CD14-positive monocyte (primary cell): ENCODE results near the gene PLXNC1. TPM values are rescaled to one million over a fixed set of nuclear protein-coding genes. Genes with fewer than 3 reads are reported as not detected.

Experiments used
- DNase-seq, 3 donors: peaks; one replicate each; pipeline ENCODE4 v3.0.0-alpha.2; 2011 to 2022
- H2AFZ ChIP-seq: 2 replicates; pipeline ENCODE4 v1.6.0; 2012; ENCODE audit warnings: mild to moderate bottlenecking, low read depth, low read length, inconsistent platforms; ENCODE audit not compliant: insufficient read depth, poor library complexity, severe bottlenecking
- H3K27ac ChIP-seq, 2 donors: 1 replicate in 1 of 2; 2 replicates in 1 of 2; pipeline ENCODE4 v1.5.1; 2012 to 2013; ENCODE audit warnings: low read length in 2 of 2, control low read depth in 1 of 2, inconsistent platforms in 1 of 2, low read depth in 1 of 2, mild to moderate bottlenecking in 1 of 2
- H3K27me3 ChIP-seq, 2 donors: one replicate each; pipeline versions ENCODE4 v1.6.0 to v1.6.1; 2011 to 2013; ENCODE audit warnings: low read length in 2 of 2; ENCODE audit not compliant: control insufficient read depth in 2 of 2, insufficient read depth in 2 of 2
- H3K36me3 ChIP-seq, 2 donors: replicated peaks in 1 of 2; 1 replicate in 1 of 2; 2 replicates in 1 of 2; pipeline versions ENCODE4 v1.5.1 to v1.6.1; 2012 to 2013; ENCODE audit warnings: low read length in 2 of 2, control low read depth in 1 of 2, inconsistent platforms in 1 of 2, mild to moderate bottlenecking in 1 of 2; ENCODE audit not compliant: insufficient read depth in 2 of 2, control insufficient read depth in 1 of 2
- H3K4me1 ChIP-seq, 2 donors: 1 replicate in 1 of 2; 2 replicates in 1 of 2; pipeline versions ENCODE4 v1.5.1 to v1.6.1; 2012 to 2013; ENCODE audit warnings: low read length in 2 of 2, control low read depth in 1 of 2, inconsistent platforms in 1 of 2, mild to moderate bottlenecking in 1 of 2, moderate library complexity in 1 of 2; ENCODE audit not compliant: insufficient read depth in 2 of 2, control insufficient read depth in 1 of 2
- H3K4me2 ChIP-seq: replicated peaks from 2 replicates; pipeline ENCODE3; 2012; ENCODE audit warnings: low read length, moderate library complexity, mild to moderate bottlenecking; ENCODE audit not compliant: poor library complexity, severe bottlenecking; ENCODE audit errors: extremely low read depth
- H3K4me3 ChIP-seq, 3 experiments: fragments of 200-600 bp in 1 of 3; sonication (generic) in 1 of 3; replicated peaks in 1 of 3; 1 replicate in 2 of 3; 2 replicates in 1 of 3; pipeline ENCODE4 v1.5.1; 2011 to 2013; ENCODE audit warnings: low read length in 3 of 3, mild to moderate bottlenecking in 3 of 3, control low read depth in 2 of 3, low read depth in 2 of 3, inconsistent platforms in 1 of 3, moderate library complexity in 1 of 3
- H3K79me2 ChIP-seq: 2 replicates; pipeline ENCODE4 v1.6.0; 2012; ENCODE audit warnings: mild to moderate bottlenecking, control low read depth, inconsistent platforms, low read length, moderate library complexity; ENCODE audit not compliant: insufficient read depth
- H3K9ac ChIP-seq: 2 replicates; pipeline ENCODE4 v1.6.0; 2017; ENCODE audit warnings: low read length, mild to moderate bottlenecking; ENCODE audit not compliant: insufficient read depth, poor library complexity, severe bottlenecking
- H3K9me3 ChIP-seq, 2 donors: replicated peaks in 1 of 2; 1 replicate in 1 of 2; 2 replicates in 1 of 2; pipeline versions ENCODE4 v1.5.1 to v1.6.1; 2012 to 2013; ENCODE audit warnings: low read length in 2 of 2, control low read depth in 1 of 2; ENCODE audit not compliant: control insufficient read depth in 1 of 2, insufficient read depth in 1 of 2
- H4K20me1 ChIP-seq: 2 replicates; pipeline ENCODE4 v1.6.0; 2012; ENCODE audit warnings: mild to moderate bottlenecking, low read length, control low read depth, moderate library complexity; ENCODE audit not compliant: insufficient read depth
- H3K27ac Mint-ChIP-seq, 7 donors: one replicate each; pipeline ENCODE4 v1.8.0; 2020; ENCODE audit warnings: mild to moderate bottlenecking in 7 of 7, mixed read lengths in 7 of 7, moderate library complexity in 6 of 7, inconsistent platforms in 2 of 7
- H3K27me3 Mint-ChIP-seq, 3 donors: one replicate each; pipeline ENCODE4 v1.8.0; 2021 to 2022; ENCODE audit warnings: low read depth in 3 of 3, mild to moderate bottlenecking in 3 of 3, mixed read lengths in 3 of 3, moderate library complexity in 3 of 3, inconsistent platforms in 1 of 3
- H3K36me3 Mint-ChIP-seq, 2 donors: one replicate each; pipeline ENCODE4 v1.8.0; 2020; ENCODE audit warnings: mixed read lengths in 2 of 2, inconsistent platforms in 1 of 2, mild to moderate bottlenecking in 1 of 2
- H3K4me1 Mint-ChIP-seq: one replicate; pipeline ENCODE4 v1.8.0; 2020; ENCODE audit warnings: mild to moderate bottlenecking, mixed read lengths
- H3K4me3 Mint-ChIP-seq, 2 donors: one replicate each; pipeline ENCODE4 v1.8.0; 2020; ENCODE audit warnings: mild to moderate bottlenecking in 2 of 2, mixed read lengths in 2 of 2, moderate library complexity in 1 of 2
- H3K9me3 Mint-ChIP-seq, 7 donors: one replicate each; pipeline ENCODE4 v1.8.0; 2020 to 2022; ENCODE audit warnings: mixed read lengths in 7 of 7, mild to moderate bottlenecking in 6 of 7, moderate library complexity in 6 of 7, inconsistent platforms in 2 of 7
- CTCF ChIP-seq: fragments of 200-600 bp; IDR thresholded peaks from one replicate; pipeline ENCODE4 v1.8.0; 2022; ENCODE audit warnings: antibody characterized with exemption, mild to moderate bottlenecking
- WGBS: methylation state at CpG from one replicate; pipeline ENCODE4 v1.1.5; 2013; ENCODE audit warnings: missing lambda C conversion rate; ENCODE audit not compliant: insufficient coverage; 5-methylcytosine and 5-hydroxymethylcytosine counted together
- intact Hi-C, 2 donors: fragments of 100-400 bp; cut with micrococcal nuclease; formaldehyde crosslinking; loops; one replicate each; pipeline versions ENCODE4 v1.15.0 to v1.15.1; 2023
- polyA plus RNA-seq, 3 donors: library from polyadenylated mRNA; depleted of rRNA in 1 of 3; unstranded in 2 of 3; stranded (reverse) in 1 of 3; fragments of 300-500 nt in 2 of 3; fragments of >200 nt in 1 of 3; fragmentation: Illumina TruSeq in 2 of 3; gene quantifications; 1 replicate in 2 of 3; 2 replicates in 1 of 3; pipeline ENCODE4 v1.2.3, GENCODE V29; 2012 to 2021

PLXNC1 gene
- polyA plus RNA-seq, 3 donors = 14.3 to 35.2 (median 15.4) TPM

- 100% methylated on average over 2 of the region's 2 CpGs for WGBS
- peaks cover 63 to 100% of the 10 kb centered on the region in 2 donors for H3K36me3 ChIP-seq
- H4K20me1 ChIP-seq = peaks cover 11% of the 10 kb centered on the region
- no peaks in the 10 kb centered on the region for H3K27me3 Mint-ChIP-seq
- no peak overlapping the region for H3K4me2 ChIP-seq
- no peak overlapping the region for H3K27ac ChIP-seq
- H3K4me1 Mint-ChIP-seq = peaks cover 18% of the 10 kb centered on the region
- intact Hi-C loops = no loop called here
- H3K9me3 Mint-ChIP-seq = peaks cover 0 to 2% (median 0%) of the 10 kb centered on the region in 7 donors
- peaks cover 87 to 98% of the 10 kb centered on the region in 2 donors for H3K36me3 Mint-ChIP-seq
- H3K4me3 ChIP-seq = no peak overlapping the region
- no peak overlapping the region for H3K9ac ChIP-seq
- no peak for DNase-seq
- H3K9me3 ChIP-seq = no peaks in the 10 kb centered on the region
- H3K4me3 Mint-ChIP-seq = no peak overlapping the region
- H3K27me3 ChIP-seq = no peaks in the 10 kb centered on the region
- no peaks in the 10 kb centered on the region for H3K79me2 ChIP-seq
- H3K4me1 ChIP-seq = peaks cover 11 to 17% of the 10 kb centered on the region in 2 donors
- no peak for TF ChIP-seq CTCF
- peak overlapping the region in 1 of 7 donors; percentile 11 for H3K27ac Mint-ChIP-seq
- H2AFZ ChIP-seq = no peak overlapping the region
Observed at GRCh38 chr12:94284859-94285258, 136.5 kb downstream of the PLXNC1 start.

- H3K36me3 ChIP-seq = peaks cover 59 to 100% of the 10 kb centered on the region in 2 donors
- no peaks in the 10 kb centered on the region for H3K27me3 ChIP-seq
- no peak overlapping the region for H3K9ac ChIP-seq
- H3K27ac ChIP-seq = peak overlapping the region in 1 of 2 donors; percentile 30
- peak overlapping the region in 1 of 7 donors; percentile 69 for H3K27ac Mint-ChIP-seq
- intact Hi-C loops = no loop called here
- H3K4me1 ChIP-seq = peaks cover 11 to 17% of the 10 kb centered on the region in 2 donors
- H4K20me1 ChIP-seq = peaks cover 15% of the 10 kb centered on the region
- peaks cover 0 to 2% (median 0%) of the 10 kb centered on the region in 7 donors for H3K9me3 Mint-ChIP-seq
- H3K4me1 Mint-ChIP-seq = peaks cover 18% of the 10 kb centered on the region
- peaks cover 0 to 2% (median 0%) of the 10 kb centered on the region in 3 donors for H3K27me3 Mint-ChIP-seq
- H2AFZ ChIP-seq = no peak overlapping the region
- WGBS = no CpG with 5 or more reads among the region's 8 CpGs
- peaks cover 84 to 97% of the 10 kb centered on the region in 2 donors for H3K36me3 Mint-ChIP-seq
- no peak overlapping the region for H3K4me2 ChIP-seq
- DNase-seq = no peak
- no peaks in the 10 kb centered on the region for H3K9me3 ChIP-seq
- TF ChIP-seq CTCF = no peak
- no peaks in the 10 kb centered on the region for H3K79me2 ChIP-seq
- H3K4me3 ChIP-seq = no peak overlapping the region
- no peak overlapping the region for H3K4me3 Mint-ChIP-seq
Observed at GRCh38 chr12:94285943-94286582, 137.7 kb downstream of the PLXNC1 start.
